Activated naive CD8-positive, alpha-beta T cell (primary cell): ENCODE measurements around the gene PGLYRP1.

Source experiments
- H3K27ac Mint-ChIP-seq: one replicate; pipeline ENCODE4 v1.8.0; 2021; ENCODE audit warnings: mixed read lengths
- H3K27me3 Mint-ChIP-seq: one replicate; pipeline ENCODE4 v1.8.0; 2021; ENCODE audit warnings: mixed read lengths
- H3K36me3 Mint-ChIP-seq: one replicate; pipeline ENCODE4 v1.8.0; 2021; ENCODE audit warnings: mixed read lengths
- H3K4me1 Mint-ChIP-seq: one replicate; pipeline ENCODE4 v1.8.0; 2021; ENCODE audit warnings: low read depth, mixed read lengths
- H3K4me3 Mint-ChIP-seq: one replicate; pipeline ENCODE4 v1.8.0; 2021; ENCODE audit warnings: mild to moderate bottlenecking, mixed read lengths
- H3K9me3 Mint-ChIP-seq: one replicate; pipeline ENCODE4 v1.8.0; 2021; ENCODE audit warnings: low read depth, mixed read lengths

The PGLYRP1 gene

DNA sequence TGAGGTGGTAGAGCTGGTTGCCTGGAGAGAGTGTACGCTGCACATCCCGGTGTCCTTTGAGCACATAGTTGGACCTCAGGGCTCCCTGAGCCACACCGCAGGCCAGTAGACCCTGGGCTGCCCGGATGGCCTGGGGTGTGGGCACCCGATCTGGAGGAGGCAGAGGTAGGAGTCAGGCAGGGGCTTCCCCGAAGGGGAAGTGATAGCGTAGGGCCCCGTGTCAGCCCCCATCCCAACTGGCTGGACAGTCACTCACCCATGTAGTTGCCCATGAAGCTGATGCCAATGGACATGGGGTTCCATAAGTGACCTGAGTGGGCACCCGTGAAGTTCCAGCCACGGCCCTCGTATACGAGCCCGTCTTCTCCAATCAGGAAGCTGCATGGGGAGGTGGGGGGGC is 3.6 kb downstream of the PGLYRP1 start:
- peaks cover 18% of the 10 kb centered on the region for H3K4me1 Mint-ChIP-seq
- H3K27ac Mint-ChIP-seq: no peak overlapping the region
- H3K36me3 Mint-ChIP-seq: peaks cover 2% of the 10 kb centered on the region
- H3K27me3 Mint-ChIP-seq: peaks cover 15% of the 10 kb centered on the region
- no peak overlapping the region for H3K4me3 Mint-ChIP-seq
- no peaks in the 10 kb centered on the region for H3K9me3 Mint-ChIP-seq

DNA sequence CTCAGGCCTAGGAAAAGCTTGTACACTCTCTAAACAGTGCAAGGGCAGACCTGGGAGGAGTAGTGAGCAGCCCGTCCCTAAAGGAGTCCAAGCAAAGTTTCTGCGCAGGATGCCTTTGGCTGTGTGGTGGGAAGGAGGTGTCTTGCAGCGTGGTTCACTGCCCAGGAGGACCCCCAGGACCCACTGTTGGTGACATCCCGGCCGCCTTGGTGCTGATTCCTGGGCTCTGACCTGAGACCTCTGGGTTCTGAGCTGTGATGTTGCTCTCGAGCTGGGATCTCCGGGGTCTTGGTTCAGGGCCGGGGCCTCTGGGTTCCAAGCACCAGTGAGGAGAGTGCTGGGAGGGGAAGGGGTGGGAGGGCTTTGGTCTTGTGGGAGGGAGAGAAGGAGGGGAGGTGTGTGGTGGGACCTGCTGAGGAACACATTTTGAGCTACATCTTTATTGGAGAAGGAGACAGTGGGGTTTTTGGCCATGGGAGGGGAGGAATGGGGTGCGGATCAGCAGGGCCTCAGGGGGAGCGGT is 4.1 kb downstream of the PGLYRP1 start:
- no peak overlapping the region for H3K27ac Mint-ChIP-seq
- H3K4me1 Mint-ChIP-seq: peaks cover 18% of the 10 kb centered on the region
- H3K36me3 Mint-ChIP-seq: peaks cover 3% of the 10 kb centered on the region
- no peak overlapping the region for H3K4me3 Mint-ChIP-seq
- H3K9me3 Mint-ChIP-seq: no peaks in the 10 kb centered on the region
- peaks cover 11% of the 10 kb centered on the region for H3K27me3 Mint-ChIP-seq

DNA sequence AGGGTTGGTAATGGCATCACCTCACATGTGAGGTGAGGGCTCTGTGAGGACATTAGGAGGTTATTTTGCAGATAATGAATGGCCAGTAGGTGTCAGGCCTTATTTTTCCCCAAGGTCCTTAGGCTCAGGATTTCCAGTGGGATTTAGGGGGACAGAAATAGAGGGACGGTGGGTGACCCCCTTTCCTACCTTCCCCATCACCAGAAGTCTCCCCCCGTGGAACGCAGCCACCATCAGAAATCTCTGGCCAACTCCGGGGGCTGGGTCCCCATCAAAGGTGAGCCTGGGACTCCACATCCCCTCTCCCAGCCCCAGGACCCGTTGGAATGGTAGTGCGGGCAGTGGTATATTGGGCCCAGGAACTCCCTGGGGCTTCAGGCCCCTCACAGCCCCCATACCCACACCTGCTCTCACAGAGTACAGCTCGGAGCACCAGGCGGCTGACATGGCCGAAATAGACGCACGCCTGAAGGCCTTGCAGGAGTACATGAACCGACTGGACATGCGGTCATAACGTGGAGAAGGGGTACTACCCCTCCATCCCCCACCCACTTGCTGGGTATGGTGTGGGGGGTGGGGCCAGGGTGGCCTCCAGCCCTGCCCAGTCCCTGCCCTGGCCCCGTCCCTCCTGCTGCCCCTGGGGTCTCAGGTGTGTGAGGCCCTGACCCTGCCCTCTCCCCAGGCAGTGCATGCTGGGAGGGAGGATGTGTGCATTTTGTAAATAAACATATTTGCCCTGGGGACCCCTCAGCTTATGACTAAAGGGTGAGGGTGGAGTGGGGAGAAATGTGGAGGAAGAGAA is 4.8 kb downstream of the PGLYRP1 start:
- Mint-ChIP-seq H3K27ac (no peak overlapping the region), H3K27me3 (peaks cover 8% of the 10 kb centered on the region), H3K9me3 (no peaks in the 10 kb centered on the region), H3K36me3 (peaks cover 3% of the 10 kb centered on the region), H3K4me3 (no peak overlapping the region), H3K4me1 (peaks cover 16% of the 10 kb centered on the region)

- H3K27me3 Mint-ChIP-seq: peaks cover 8% of the 10 kb centered on the region
- peaks cover 16% of the 10 kb centered on the region for H3K4me1 Mint-ChIP-seq
- no peaks in the 10 kb centered on the region for H3K9me3 Mint-ChIP-seq
- peak overlapping the region; percentile 44 for H3K4me3 Mint-ChIP-seq
- H3K36me3 Mint-ChIP-seq: peaks cover 3% of the 10 kb centered on the region
- no peak overlapping the region for H3K27ac Mint-ChIP-seq
These were observed 5.8 kb downstream of the PGLYRP1 start for GRCh38 chr19:46017095-46017429.

- Mint-ChIP-seq H3K36me3 (peaks cover 3% of the 10 kb centered on the region), H3K27ac (no peak overlapping the region)
These were observed 6.3 kb downstream of the PGLYRP1 start for GRCh38 chr19:46016426-46017094.

GRCh38 chr19:46015687-46016425 is 7.0 kb downstream of the PGLYRP1 start:
- no peak overlapping the region for H3K27ac Mint-ChIP-seq
- peaks cover 8% of the 10 kb centered on the region for H3K27me3 Mint-ChIP-seq
- H3K9me3 Mint-ChIP-seq: no peaks in the 10 kb centered on the region
- peak overlapping the region; percentile 87 for H3K4me3 Mint-ChIP-seq
- H3K4me1 Mint-ChIP-seq: peaks cover 16% of the 10 kb centered on the region
- H3K36me3 Mint-ChIP-seq: peaks cover 3% of the 10 kb centered on the region

More at GRCh38 chr19:46016426-46017094, 6.3 kb downstream of the PGLYRP1 start:
- H3K4me1 Mint-ChIP-seq: peaks cover 16% of the 10 kb centered on the region
- H3K4me3 Mint-ChIP-seq: peak overlapping the region; percentile 87
- H3K27me3 Mint-ChIP-seq: peaks cover 8% of the 10 kb centered on the region
- no peaks in the 10 kb centered on the region for H3K9me3 Mint-ChIP-seq

GRCh38 chr19:46014941-46015686 is 7.7 kb downstream of the PGLYRP1 start:
- Mint-ChIP-seq H3K27me3 (peaks cover 8% of the 10 kb centered on the region), H3K9me3 (no peaks in the 10 kb centered on the region), H3K36me3 (peaks cover 3% of the 10 kb centered on the region), H3K4me1 (peaks cover 16% of the 10 kb centered on the region), H3K4me3 (peak overlapping the region; percentile 78), H3K27ac (no peak overlapping the region)

DNA sequence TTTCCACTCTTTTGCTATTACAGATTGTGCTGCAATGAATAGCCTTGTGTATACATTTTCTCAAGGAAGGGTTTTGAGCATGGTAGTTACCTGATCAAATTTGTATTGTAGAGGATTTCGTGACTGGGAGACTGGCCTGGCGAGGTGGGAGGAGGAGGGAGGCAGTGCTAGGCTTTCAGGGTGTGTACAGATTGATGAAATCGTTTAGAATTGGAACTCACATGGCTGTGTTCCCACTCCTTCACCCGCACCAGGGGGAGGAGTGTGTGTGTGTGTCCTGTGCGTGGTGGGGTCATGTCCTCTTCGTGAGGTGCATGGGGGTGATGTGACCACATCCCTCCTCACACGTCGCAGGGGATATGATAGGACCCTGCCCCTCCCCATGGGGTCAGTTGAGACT is 8.3 kb downstream of the PGLYRP1 start:
- no peak overlapping the region for H3K27ac Mint-ChIP-seq
- H3K36me3 Mint-ChIP-seq: peaks cover 3% of the 10 kb centered on the region
- H3K4me3 Mint-ChIP-seq: peak overlapping the region; percentile 73
- H3K4me1 Mint-ChIP-seq: peaks cover 16% of the 10 kb centered on the region
- H3K9me3 Mint-ChIP-seq: no peaks in the 10 kb centered on the region
- H3K27me3 Mint-ChIP-seq: peaks cover 8% of the 10 kb centered on the region

- no peak overlapping the region for H3K27ac Mint-ChIP-seq
- H3K4me3 Mint-ChIP-seq: no peak overlapping the region
- peaks cover 10% of the 10 kb centered on the region for H3K36me3 Mint-ChIP-seq
- H3K9me3 Mint-ChIP-seq: no peaks in the 10 kb centered on the region
- H3K4me1 Mint-ChIP-seq: peaks cover 5% of the 10 kb centered on the region
- peaks cover 5% of the 10 kb centered on the region for H3K27me3 Mint-ChIP-seq
These were observed 13.0 kb downstream of the PGLYRP1 start for GRCh38 chr19:46009530-46010510.

DNA sequence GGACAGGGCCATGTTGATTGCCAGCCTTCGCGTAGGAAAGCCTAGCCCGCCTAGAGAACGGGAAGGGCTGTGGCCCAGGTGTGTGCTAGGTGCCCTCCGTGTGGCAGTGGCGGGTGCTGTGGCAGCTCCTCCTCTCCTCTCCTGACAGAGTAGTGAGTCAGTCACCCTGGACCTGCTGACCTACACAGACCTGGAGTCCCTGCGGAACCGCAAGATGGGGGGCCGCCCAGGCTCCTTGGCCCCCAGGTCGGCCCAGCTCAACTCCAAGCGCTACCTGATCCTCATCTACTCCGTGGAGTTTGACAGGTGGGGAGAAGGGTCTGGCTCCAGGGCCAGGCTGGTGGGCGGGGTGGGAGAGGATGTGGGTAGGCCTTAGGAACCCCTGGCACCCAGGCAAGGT is 16.4 kb downstream of the PGLYRP1 start:
- H3K36me3 Mint-ChIP-seq: peaks cover 7% of the 10 kb centered on the region
- no peak overlapping the region for H3K4me3 Mint-ChIP-seq
- no peaks in the 10 kb centered on the region for H3K27me3 Mint-ChIP-seq
- H3K4me1 Mint-ChIP-seq: peaks cover under 1% of the 10 kb centered on the region
- no peak overlapping the region for H3K27ac Mint-ChIP-seq
- no peaks in the 10 kb centered on the region for H3K9me3 Mint-ChIP-seq

DNA sequence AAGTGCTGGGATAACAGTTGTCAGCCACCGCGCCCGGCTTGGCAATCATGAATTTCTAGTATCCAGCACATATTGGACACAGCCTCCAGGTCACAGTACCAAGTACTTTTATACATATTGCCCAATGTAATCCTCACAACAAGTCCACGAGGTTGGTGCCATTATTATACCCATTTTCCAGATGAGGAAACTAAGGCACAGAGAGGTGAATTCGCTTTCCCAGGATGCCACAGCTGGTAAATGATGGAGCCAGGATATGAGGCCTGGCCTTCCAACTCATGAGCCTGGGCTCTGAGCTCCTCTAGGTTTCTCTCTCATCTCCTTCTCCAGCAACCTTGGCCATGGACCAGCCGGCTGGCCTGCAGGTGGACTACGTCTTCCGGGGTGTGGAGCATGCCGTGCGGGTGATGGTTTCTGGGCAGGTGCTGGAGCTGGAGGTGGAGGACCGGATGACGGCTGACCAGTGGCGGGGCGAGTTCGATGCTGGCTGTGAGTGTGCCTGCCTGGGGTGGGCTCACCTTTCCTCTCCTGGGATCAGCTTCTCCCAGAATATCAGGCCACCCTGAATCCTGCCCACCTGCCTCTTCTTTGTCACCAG is 20.1 kb downstream of the PGLYRP1 start:
- Mint-ChIP-seq H3K4me1 (peaks cover 26% of the 10 kb centered on the region), H3K27me3 (no peaks in the 10 kb centered on the region), H3K27ac (no peak overlapping the region), H3K4me3 (no peak overlapping the region), H3K9me3 (no peaks in the 10 kb centered on the region), H3K36me3 (peaks cover 4% of the 10 kb centered on the region)

GRCh38 chr19:46000491-46001246 is 22.2 kb downstream of the PGLYRP1 start:
- Mint-ChIP-seq H3K9me3 (no peaks in the 10 kb centered on the region), H3K27me3 (no peaks in the 10 kb centered on the region), H3K4me1 (peaks cover 26% of the 10 kb centered on the region), H3K27ac (no peak overlapping the region), H3K36me3 (peaks cover 9% of the 10 kb centered on the region), H3K4me3 (peak overlapping the region; percentile 70)

DNA sequence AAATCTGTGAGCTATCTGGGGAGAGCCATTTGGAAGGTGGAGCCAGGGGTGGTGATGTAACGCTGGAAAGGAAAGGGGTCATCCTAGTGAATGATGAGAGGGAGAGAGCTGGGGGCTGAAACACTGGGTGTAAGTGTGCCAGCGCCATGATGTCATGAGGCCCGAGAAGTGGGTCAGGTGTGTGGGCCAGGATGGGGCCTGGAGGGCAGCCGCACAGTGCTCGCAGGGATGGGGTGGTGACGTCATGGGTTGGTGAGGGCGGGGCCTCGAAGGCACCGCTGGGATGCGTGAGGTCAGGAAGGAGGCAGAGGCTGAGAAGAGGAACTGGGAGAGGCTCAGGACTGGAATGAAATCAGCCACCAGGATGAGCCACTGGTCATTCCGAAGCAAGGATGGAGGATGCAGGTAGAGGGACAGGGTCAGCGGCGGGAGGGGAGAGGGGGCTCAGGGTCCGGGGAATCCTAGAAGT is 23.2 kb downstream of the PGLYRP1 start:
- H3K27me3 Mint-ChIP-seq: no peaks in the 10 kb centered on the region
- no peaks in the 10 kb centered on the region for H3K9me3 Mint-ChIP-seq
- peaks cover 6% of the 10 kb centered on the region for H3K36me3 Mint-ChIP-seq
- H3K4me3 Mint-ChIP-seq: peak overlapping the region; percentile 54
- H3K4me1 Mint-ChIP-seq: peaks cover 26% of the 10 kb centered on the region
- no peak overlapping the region for H3K27ac Mint-ChIP-seq
